Natural killer cell (primary cell): Measurements from ENCODE around the gene LYG1. TPM values are rescaled to one million over a fixed set of nuclear protein-coding genes. Genes with fewer than 3 reads are reported as not detected.
"Not testable (repeated sequence)": the region's sequence is repeated elsewhere in the genome, so short reads cannot be mapped to it uniquely, and the experiment has no call there.

Source experiments
- ATAC-seq, 3 donors: fragments of 150-1000 bp in 2 of 3; fragments of 200-7000 bp in 1 of 3; cut with Tn5 transposase; 1 replicate in 1 of 3; 2 replicates in 2 of 3; pipeline ENCODE4 v1.10.0; 2021; ENCODE audit warnings: mild to moderate bottlenecking in 2 of 3, moderate library complexity in 2 of 3
- DNase-seq, 2 donors: peaks; one replicate each; pipeline versions ENCODE4 v3.0.0 to v3.0.0-alpha.2; 2013 to 2021; ENCODE audit warnings: mixed read lengths in 1 of 2
- H3K27ac ChIP-seq: one replicate; pipeline ENCODE4 v1.5.1; 2013; ENCODE audit warnings: mild to moderate bottlenecking, low read length
- H3K27me3 ChIP-seq: one replicate; pipeline ENCODE4 v1.6.1; 2013; ENCODE audit warnings: low read length; ENCODE audit not compliant: control insufficient read depth, insufficient read depth
- H3K36me3 ChIP-seq: one replicate; pipeline ENCODE4 v1.6.1; 2013; ENCODE audit warnings: low read length; ENCODE audit not compliant: control insufficient read depth, insufficient read depth
- H3K4me1 ChIP-seq: one replicate; pipeline ENCODE4 v1.6.1; 2013; ENCODE audit warnings: low read length; ENCODE audit not compliant: control insufficient read depth, insufficient read depth
- H3K4me3 ChIP-seq: one replicate; pipeline ENCODE4 v1.5.1; 2013; ENCODE audit warnings: low read length
- H3K9me3 ChIP-seq: one replicate; pipeline ENCODE4 v1.6.1; 2013; ENCODE audit warnings: low read length; ENCODE audit not compliant: control insufficient read depth, insufficient read depth
- H3K27ac Mint-ChIP-seq, 2 donors: one replicate each; pipeline ENCODE4 v1.8.0; 2022; ENCODE audit warnings: mild to moderate bottlenecking in 2 of 2, mixed read lengths in 2 of 2, moderate library complexity in 1 of 2
- H3K27me3 Mint-ChIP-seq, 2 donors: one replicate each; pipeline ENCODE4 v1.8.0; 2022; ENCODE audit warnings: low read depth in 2 of 2, mixed read lengths in 2 of 2
- H3K36me3 Mint-ChIP-seq: one replicate; pipeline ENCODE4 v1.8.0; 2022; ENCODE audit warnings: mixed read lengths
- H3K4me1 Mint-ChIP-seq, 2 donors: one replicate each; pipeline ENCODE4 v1.8.0; 2022; ENCODE audit warnings: mixed read lengths in 2 of 2
- H3K4me3 Mint-ChIP-seq: one replicate; pipeline ENCODE4 v1.8.0; 2022; ENCODE audit warnings: mild to moderate bottlenecking, moderate library complexity, mixed read lengths
- H3K9me3 Mint-ChIP-seq, 2 donors: one replicate each; pipeline ENCODE4 v1.8.0; 2022; ENCODE audit warnings: mixed read lengths in 2 of 2
- WGBS: methylation state at CpG from one replicate; pipeline ENCODE4 v1.1.7; 2013; ENCODE audit warnings: missing lambda C conversion rate; ENCODE audit not compliant: insufficient coverage; 5-methylcytosine and 5-hydroxymethylcytosine counted together
- intact Hi-C: fragments of 100-400 bp; cut with micrococcal nuclease; formaldehyde crosslinking; loops from one replicate; pipeline ENCODE4 v1.14.2; 2022
- total RNA-seq, 4 donors: library from RNA; stranded (reverse); fragments of 120-200 nt in 1 of 4; gene quantifications; one replicate each; pipeline versions ENCODE4 v1.2.3 to v1.2.4, GENCODE V29; 2013 to 2022
- TF ChIP-seq, protein P1 (sequence below): fragments of 200-600 bp; IDR thresholded peaks from one replicate; pipeline ENCODE4 v1.8.0; 2022; ENCODE audit warnings: antibody characterized with exemption

The LYG1 gene
- total RNA-seq, 3 donors from 2014 or later (not counting 1 experiment from before 2014, with no cell fraction given): 2.6 to 4.1 (median 4.0) TPM

DNA sequence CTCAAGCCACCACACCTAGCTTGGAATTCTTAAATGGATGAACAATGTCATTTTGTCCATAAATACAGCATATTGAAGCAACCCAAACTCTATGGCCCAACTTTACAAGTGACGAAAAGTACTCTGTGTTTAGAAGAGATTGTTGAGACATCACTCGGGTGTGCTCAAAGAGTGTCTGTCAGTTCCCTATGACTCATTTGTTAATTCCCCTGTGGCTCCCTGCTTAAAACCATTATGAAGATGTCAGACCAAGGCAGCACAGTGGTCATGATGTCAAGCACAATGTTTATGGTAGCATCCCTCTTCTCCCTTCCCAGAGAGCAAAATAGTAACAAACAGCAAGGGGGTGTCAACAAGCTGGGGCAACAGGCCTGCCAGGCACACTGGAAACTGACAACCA, 3.0 kb downstream of the LYG1 start:
- intact Hi-C loops: no loop called here
- ATAC-seq: no peak
- Mint-ChIP-seq H3K9me3 (no peaks in the 10 kb centered on the region), H3K27ac (no peak overlapping the region), H3K4me1 (no peaks in the 10 kb centered on the region), H3K36me3 (no peaks in the 10 kb centered on the region), H3K4me3 (no peak overlapping the region), H3K27me3 (no peaks in the 10 kb centered on the region)
- Histone ChIP-seq H3K27me3 (no peaks in the 10 kb centered on the region), H3K27ac (no peak overlapping the region), H3K4me3 (no peak overlapping the region), H3K36me3 (no peaks in the 10 kb centered on the region), H3K4me1 (no peaks in the 10 kb centered on the region), H3K9me3 (no peaks in the 10 kb centered on the region)
- WGBS: 97% methylated on average over 2 of the region's 2 CpGs
- DNase-seq: no peak
- TF ChIP-seq, protein P1, sequence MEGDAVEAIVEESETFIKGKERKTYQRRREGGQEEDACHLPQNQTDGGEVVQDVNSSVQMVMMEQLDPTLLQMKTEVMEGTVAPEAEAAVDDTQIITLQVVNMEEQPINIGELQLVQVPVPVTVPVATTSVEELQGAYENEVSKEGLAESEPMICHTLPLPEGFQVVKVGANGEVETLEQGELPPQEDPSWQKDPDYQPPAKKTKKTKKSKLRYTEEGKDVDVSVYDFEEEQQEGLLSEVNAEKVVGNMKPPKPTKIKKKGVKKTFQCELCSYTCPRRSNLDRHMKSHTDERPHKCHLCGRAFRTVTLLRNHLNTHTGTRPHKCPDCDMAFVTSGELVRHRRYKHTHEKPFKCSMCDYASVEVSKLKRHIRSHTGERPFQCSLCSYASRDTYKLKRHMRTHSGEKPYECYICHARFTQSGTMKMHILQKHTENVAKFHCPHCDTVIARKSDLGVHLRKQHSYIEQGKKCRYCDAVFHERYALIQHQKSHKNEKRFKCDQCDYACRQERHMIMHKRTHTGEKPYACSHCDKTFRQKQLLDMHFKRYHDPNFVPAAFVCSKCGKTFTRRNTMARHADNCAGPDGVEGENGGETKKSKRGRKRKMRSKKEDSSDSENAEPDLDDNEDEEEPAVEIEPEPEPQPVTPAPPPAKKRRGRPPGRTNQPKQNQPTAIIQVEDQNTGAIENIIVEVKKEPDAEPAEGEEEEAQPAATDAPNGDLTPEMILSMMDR: no peak

DNA sequence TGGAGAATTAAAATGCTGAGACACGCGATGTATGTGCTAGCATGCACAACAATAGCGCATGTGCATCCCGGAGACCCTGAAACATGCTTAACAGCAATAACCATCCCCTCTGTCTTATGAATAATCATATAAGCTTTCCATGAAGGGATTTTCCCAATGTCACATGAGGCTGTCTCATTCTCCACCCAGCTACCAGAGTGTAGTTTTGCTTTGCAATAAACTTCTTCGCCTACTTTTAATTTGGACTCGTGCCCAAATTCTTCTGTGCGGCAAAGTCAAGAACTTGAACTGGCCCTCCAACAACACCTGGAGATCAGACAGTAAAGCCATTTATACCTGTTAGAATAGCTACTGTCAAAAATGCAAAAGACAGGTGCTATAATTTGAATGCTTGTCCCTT, 15.5 kb downstream of the LYG1 start:
- 100% methylated on average over 7 of the region's 7 CpGs for WGBS
- no peaks in the 10 kb centered on the region for H3K27me3 ChIP-seq
- H3K27me3 Mint-ChIP-seq: no peaks in the 10 kb centered on the region
- H3K27ac Mint-ChIP-seq: no peak overlapping the region
- no peaks in the 10 kb centered on the region for H3K36me3 ChIP-seq
- H3K4me3 Mint-ChIP-seq: no peak overlapping the region
- peaks cover 4% of the 10 kb centered on the region for H3K36me3 Mint-ChIP-seq
- no peak for ATAC-seq
- no peak for DNase-seq
- H3K9me3 Mint-ChIP-seq: no peaks in the 10 kb centered on the region
- no peak overlapping the region for H3K27ac ChIP-seq
- intact Hi-C loops: no loop called here
- H3K4me1 ChIP-seq: no peaks in the 10 kb centered on the region
- no peaks in the 10 kb centered on the region for H3K4me1 Mint-ChIP-seq
- no peaks in the 10 kb centered on the region for H3K9me3 ChIP-seq
- no peak overlapping the region for H3K4me3 ChIP-seq
- TF ChIP-seq, protein P1: no peak

DNA sequence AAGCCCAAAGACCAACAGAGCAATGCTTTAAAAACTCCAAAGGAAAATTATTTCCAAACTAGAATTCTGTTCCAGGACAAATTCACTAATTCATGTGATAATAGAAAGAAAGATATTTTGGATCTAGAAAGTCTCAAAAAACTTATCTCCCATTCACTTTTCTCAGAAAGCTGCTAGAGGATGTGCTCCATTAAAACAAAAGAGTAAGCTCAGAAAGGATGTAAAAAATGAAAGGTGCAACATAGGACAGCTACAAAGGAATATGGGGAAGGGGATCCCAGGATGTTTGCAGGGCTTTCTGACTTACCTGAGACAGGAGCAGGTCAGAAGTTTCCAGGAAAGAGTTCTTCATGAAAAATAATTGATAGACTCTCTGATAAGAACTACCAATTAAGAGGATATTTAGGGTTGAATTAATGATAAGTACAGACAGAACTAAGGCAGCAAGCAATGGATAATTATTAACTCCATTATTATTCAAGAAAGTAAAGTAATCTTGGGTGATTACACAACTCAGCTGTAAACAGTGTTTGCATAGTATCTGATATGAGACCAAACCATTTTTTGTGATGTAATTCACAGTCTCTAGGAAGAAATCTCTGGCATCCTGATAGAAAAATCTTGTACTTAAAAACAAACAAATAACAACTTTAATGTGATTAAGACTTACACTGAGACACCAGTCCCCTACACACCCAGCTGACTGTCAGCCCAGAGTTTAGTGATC, 20.9 kb downstream of the LYG1 start:
- TF ChIP-seq, protein P1: no peak
- Histone ChIP-seq H3K9me3 (no peaks in the 10 kb centered on the region), H3K4me3 (no peak overlapping the region), H3K27me3 (no peaks in the 10 kb centered on the region), H3K27ac (no peak overlapping the region), H3K36me3 (no peaks in the 10 kb centered on the region), H3K4me1 (no peaks in the 10 kb centered on the region)
- Mint-ChIP-seq H3K9me3 (peaks cover 0 to 6% of the 10 kb centered on the region in 2 donors), H3K4me1 (no peaks in the 10 kb centered on the region), H3K27me3 (peaks cover 0 to 2% of the 10 kb centered on the region in 2 donors), H3K36me3 (no peaks in the 10 kb centered on the region), H3K27ac (no peak overlapping the region), H3K4me3 (no peak overlapping the region)
- intact Hi-C loops: no loop called here
- ATAC-seq (no peak), DNase-seq (no peak)

DNA sequence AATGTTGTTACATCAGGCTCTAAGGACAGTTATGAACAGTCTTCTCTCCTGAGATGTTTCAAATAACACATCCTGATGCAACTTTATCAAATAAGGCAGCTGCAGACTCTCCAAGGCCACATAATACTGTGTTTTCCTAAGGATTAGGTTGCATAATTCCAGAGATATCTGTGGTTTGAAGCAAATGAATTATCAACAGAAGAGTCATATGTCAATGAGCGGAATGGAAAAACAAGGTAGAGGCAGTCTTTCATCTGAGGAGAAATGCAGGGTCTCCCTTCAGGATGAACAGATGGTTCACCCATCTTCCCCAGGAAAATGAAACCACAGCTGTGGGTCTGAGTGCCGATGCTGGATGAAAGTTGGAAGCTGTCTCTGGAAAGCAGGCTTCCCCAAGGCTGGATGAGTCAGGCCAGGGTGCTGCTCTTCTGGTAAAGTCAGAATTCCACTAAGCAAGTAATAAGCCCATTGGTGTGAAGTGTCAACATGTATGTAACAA, 22.2 kb downstream of the LYG1 start:
- no peak overlapping the region for H3K27ac Mint-ChIP-seq
- no peak overlapping the region for H3K4me3 Mint-ChIP-seq
- intact Hi-C loops: no loop called here
- Histone ChIP-seq H3K4me3 (no peak overlapping the region), H3K27me3 (no peaks in the 10 kb centered on the region), H3K27ac (no peak overlapping the region), H3K4me1 (no peaks in the 10 kb centered on the region), H3K9me3 (no peaks in the 10 kb centered on the region), H3K36me3 (no peaks in the 10 kb centered on the region)
- ATAC-seq: no peak
- peaks cover 0 to 6% of the 10 kb centered on the region in 2 donors for H3K9me3 Mint-ChIP-seq
- no peaks in the 10 kb centered on the region for H3K36me3 Mint-ChIP-seq
- no peak for DNase-seq
- 100% methylated on average over 2 of the region's 2 CpGs for WGBS
- TF ChIP-seq, protein P1: no peak
- H3K27me3 Mint-ChIP-seq: peaks cover 0 to 2% of the 10 kb centered on the region in 2 donors
- H3K4me1 Mint-ChIP-seq: no peaks in the 10 kb centered on the region

DNA sequence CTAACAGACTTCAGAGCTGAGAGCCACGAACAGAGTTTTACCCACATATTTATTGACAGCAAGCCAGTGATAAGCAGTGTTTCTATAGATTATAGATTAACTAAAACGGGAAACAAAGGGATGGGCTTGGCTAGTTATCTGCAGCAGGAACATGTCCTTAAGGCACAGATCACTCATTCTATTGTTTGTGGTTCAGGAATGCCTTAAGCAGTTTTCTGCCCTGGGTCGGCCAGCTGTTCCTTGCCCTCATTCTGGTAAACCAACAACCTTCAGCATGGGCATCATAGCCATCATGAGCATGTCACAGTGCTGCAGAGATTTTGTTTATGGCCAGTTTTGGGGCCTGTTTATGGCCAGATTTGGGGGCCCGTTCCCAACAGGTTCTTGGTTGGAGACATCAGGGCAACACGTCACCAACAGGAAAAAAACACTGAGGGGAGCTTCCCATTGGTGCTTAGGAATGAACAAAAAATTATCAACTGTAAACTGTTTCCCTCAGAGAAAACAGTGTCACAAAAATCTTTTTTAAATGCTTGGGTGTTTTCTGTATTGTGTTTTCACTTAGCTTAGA, 22.7 kb downstream of the LYG1 start:
- not testable (repeated sequence) for H3K4me3 Mint-ChIP-seq, ATAC-seq
- WGBS: 97% methylated on average over 4 of the region's 5 CpGs

More for the DNA sequence above, 22.7 kb downstream of the LYG1 start:
- H3K27me3 ChIP-seq, H3K9me3 ChIP-seq, H3K27ac Mint-ChIP-seq, intact Hi-C loops, H3K4me1 ChIP-seq, DNase-seq, H3K4me1 Mint-ChIP-seq, H3K36me3 Mint-ChIP-seq, H3K27me3 Mint-ChIP-seq, H3K4me3 ChIP-seq, H3K9me3 Mint-ChIP-seq, H3K36me3 ChIP-seq, H3K27ac ChIP-seq: not testable (repeated sequence)
